PC-3 (cell line): ENCODE results near the gene SEC31A. TPM values are rescaled to one million over a fixed set of nuclear protein-coding genes. Genes with fewer than 3 reads are reported as not detected.

Experiments
- ATAC-seq: fragments of 200-7000 bp; cut with Tn5 transposase; 2 replicates; pipeline ENCODE4 v1.9.1; 2020; ENCODE audit warnings: mild to moderate bottlenecking, moderate library complexity
- BruUV-seq: library from RNA; stranded (reverse); fragments of 400-500 nt; replicated peaks from 2 replicates; lab custom pipeline; 2021; lab: Mats Ljungman, UMichigan
- CTCF ChIA-PET: fragments of 300-600 bp; sonication (Branson Sonifier 250); formaldehyde crosslinking; loops from one replicate; lab custom pipeline; 2022; ENCODE audit warnings: antibody characterized with exemption; lab: Charles Lee
- POLR2A ChIA-PET: fragments of 300-600 bp; sonication (Branson Sonifier 250); formaldehyde crosslinking; loops from one replicate; lab custom pipeline; 2022; ENCODE audit warnings: antibody characterized with exemption; ENCODE audit not compliant: unreplicated experiment; lab: Charles Lee
- DNase-seq: peaks from one replicate; pipeline ENCODE4 v3.0.0-alpha.2; 2015
- H2AFZ ChIP-seq: fragments of 300-600 bp; sonication (generic); 2 replicates; pipeline ENCODE4 v1.6.0; 2016; ENCODE audit warnings: antibody characterized with exemption, low read length
- H3F3A ChIP-seq: fragments of 300-600 bp; sonication (generic); one replicate; pipeline ENCODE4 v1.6.0; 2017; ENCODE audit warnings: antibody characterized with exemption, low read length, control low read depth, mild to moderate bottlenecking; ENCODE audit not compliant: unreplicated experiment
- H3K27ac ChIP-seq: fragments of 300-600 bp; sonication (generic); 2 replicates; pipeline ENCODE4 v1.5.1; 2016; ENCODE audit warnings: mild to moderate bottlenecking, low read length
- H3K27me3 ChIP-seq: fragments of 300-600 bp; sonication (generic); 2 replicates; pipeline ENCODE4 v1.6.1; 2016; ENCODE audit warnings: low read length, mixed read lengths
- H3K36me3 ChIP-seq: fragments of 300-600 bp; sonication (generic); 2 replicates; pipeline ENCODE4 v1.6.1; 2016; ENCODE audit warnings: low read depth, mixed run types, low read length, mixed read lengths
- H3K4me1 ChIP-seq: fragments of 300-600 bp; sonication (generic); 2 replicates; pipeline ENCODE4 v1.5.1; 2016; ENCODE audit warnings: low read length; ENCODE audit not compliant: insufficient read depth
- H3K4me2 ChIP-seq: fragments of 300-600 bp; sonication (generic); 2 replicates; pipeline ENCODE4 v1.6.0; 2016; ENCODE audit warnings: low read length
- H3K4me3 ChIP-seq: fragments of 300-600 bp; sonication (generic); 2 replicates; pipeline ENCODE4 v1.5.1; 2016; ENCODE audit warnings: mild to moderate bottlenecking, low read length, mixed read lengths
- H3K79me2 ChIP-seq: fragments of 300-600 bp; sonication (generic); 2 replicates; pipeline ENCODE4 v1.6.1; 2017; ENCODE audit warnings: low read length, mixed read lengths
- H3K9ac ChIP-seq: fragments of 300-600 bp; sonication (generic); 2 replicates; pipeline ENCODE4 v1.6.0; 2016; ENCODE audit warnings: mild to moderate bottlenecking, low read length
- H3K9me2 ChIP-seq: fragments of 300-600 bp; sonication (generic); replicated peaks from 2 replicates; pipeline ENCODE4 v1.6.1; 2016; ENCODE audit warnings: mixed run types, low read length, mixed read lengths
- H3K9me3 ChIP-seq: fragments of 300-600 bp; sonication (generic); 2 replicates; pipeline ENCODE4 v1.6.1; 2016; ENCODE audit warnings: low read length, mixed read lengths
- H4K20me1 ChIP-seq: fragments of 300-600 bp; sonication (generic); 2 replicates; pipeline ENCODE4 v1.6.1; 2016; ENCODE audit warnings: low read length, mixed read lengths
- CTCF ChIP-seq: fragments of 300-600 bp; sonication (generic); conservative IDR thresholded peaks from 2 replicates; pipeline ENCODE4 v1.5.1; 2017; ENCODE audit warnings: antibody characterized with exemption, low read depth, mild to moderate bottlenecking, low read length
- EZH2 ChIP-seq: fragments of 300-600 bp; sonication (generic); IDR thresholded peaks from one replicate; pipeline ENCODE4 v1.6.1; 2017; ENCODE audit warnings: antibody characterized with exemption, mild to moderate bottlenecking, low read length; ENCODE audit not compliant: unreplicated experiment
- EZH2phosphoT487 ChIP-seq: fragments of 300-600 bp; sonication (generic); IDR thresholded peaks from 2 replicates; pipeline ENCODE4 v1.6.1; 2018; ENCODE audit warnings: mild to moderate bottlenecking, antibody characterized with exemption, low read length, borderline replicate concordance
- intact Hi-C: fragments of 100-400 bp; cut with micrococcal nuclease; formaldehyde crosslinking; loops from 2 replicates; pipeline ENCODE4 v1.9.0; 2023
- total RNA-seq: library from RNA; depleted of rRNA; stranded (reverse); fragments of >200 nt; gene quantifications from 2 replicates; pipeline ENCODE4 v1.2.3, GENCODE V29; 2014

SEC31A gene
- total RNA-seq, 1 experiment from 2014 or later, result 47.4 TPM

DNA sequence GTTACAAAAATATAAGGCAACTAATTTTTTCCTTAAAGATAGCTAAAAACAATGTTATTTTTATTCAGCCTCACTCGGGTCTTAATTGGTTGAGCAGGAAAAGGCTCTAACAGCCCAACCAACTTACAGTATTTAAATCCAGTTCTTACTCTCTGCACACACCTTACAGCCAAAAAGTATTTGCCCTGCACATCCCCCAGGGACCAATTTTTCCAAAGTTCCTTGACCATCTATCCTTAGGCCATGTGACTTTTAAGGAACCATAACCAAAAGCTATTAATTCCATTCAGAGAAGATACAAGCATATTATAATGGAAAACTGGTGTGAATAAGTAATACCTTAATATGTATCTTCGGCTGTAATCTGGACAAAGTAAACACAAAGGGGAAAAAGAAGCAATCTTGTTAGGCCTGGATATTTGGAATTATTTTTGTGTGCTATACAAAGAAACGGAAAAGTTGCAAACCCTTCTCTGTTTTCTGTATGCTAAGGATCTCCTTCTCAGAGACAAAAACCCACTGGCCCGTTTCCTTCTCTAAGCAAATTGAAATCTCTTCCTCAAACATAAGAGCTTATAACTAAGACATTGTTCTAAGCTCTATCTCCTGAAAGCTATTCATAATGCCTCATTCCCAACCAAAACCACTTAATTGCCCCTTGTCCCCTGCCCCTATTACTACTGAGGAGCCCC is 8.6 kb upstream of the SEC31A start:
- CTCF ChIA-PET, result no interaction called here
- Histone ChIP-seq H3K27ac (peak overlapping the region; percentile 97), H3K9ac (peak overlapping the region; percentile 92), H2AFZ (0 out of 2 replicates have a peak overlapping the region, but pooled peaks have one; percentile 58), H3K36me3 (peaks cover 28% of the 10 kb centered on the region), H4K20me1 (peaks cover 27% of the 10 kb centered on the region), H3K4me1 (peaks cover 20% of the 10 kb centered on the region), H3K9me2 (no peaks in the 10 kb centered on the region), H3F3A (no peaks in the 10 kb centered on the region), H3K4me3 (peak overlapping the region; percentile 79), H3K9me3 (no peaks in the 10 kb centered on the region), H3K79me2 (peaks cover 74% of the 10 kb centered on the region), H3K4me2 (peak overlapping the region; percentile 96), H3K27me3 (no peaks in the 10 kb centered on the region)
- DNase-seq, result no peak
- no TSS peak for BruUV-seq
- POLR2A ChIA-PET, result interaction anchor here (0.6 to 0.7 kb wide), 2 partner anchors 113 to 193 kb away, joined by 6 to 24 read pairs; no protein-coding TSS in a partner anchor
- ATAC-seq, result no peak
- intact Hi-C loops, result loop anchor here (2.0 kb wide), 1 partner anchor 113 kb away; no protein-coding TSS in a partner anchor
- TF ChIP-seq EZH2 (no peak), EZH2phosphoT487 (no peak), CTCF (no peak)

- DNase-seq (peak; percentile 64), ATAC-seq (no peak)
- intact Hi-C loops, result no loop called here
- CTCF ChIA-PET, result interaction anchor here (0.6 to 0.7 kb wide), 2 partner anchors 141 to 227 kb away, joined by 3 to 4 read pairs; no protein-coding TSS in a partner anchor
- no TSS peak for BruUV-seq
- Histone ChIP-seq H3F3A (no peaks in the 10 kb centered on the region), H3K36me3 (peaks cover 37% of the 10 kb centered on the region), H3K4me3 (peak overlapping the region; percentile 79), H3K9ac (peak overlapping the region; percentile 92), H4K20me1 (peaks cover 27% of the 10 kb centered on the region), H3K4me1 (peaks cover 20% of the 10 kb centered on the region), H3K27me3 (no peaks in the 10 kb centered on the region), H3K9me2 (no peaks in the 10 kb centered on the region), H3K4me2 (peak overlapping the region; percentile 96), H2AFZ (no peak overlapping the region), H3K79me2 (peaks cover 83% of the 10 kb centered on the region), H3K27ac (peak overlapping the region; percentile 97), H3K9me3 (no peaks in the 10 kb centered on the region)
- POLR2A ChIA-PET, result no interaction called here
- TF ChIP-seq EZH2phosphoT487 (no peak), EZH2 (no peak), CTCF (peak; percentile 71)
These were observed 7.6 kb upstream of the SEC31A start for GRCh38 chr4:82898322-82899243.
